ENCODE results near the gene RAB4B.
A peak's percentile ranks its signal among the peaks of the same experiment; 100 is the strongest.
"Not testable (repeated sequence)": the region's sequence is repeated elsewhere in the genome, so short reads cannot be mapped to it uniquely, and the experiment has no call there.

The RAB4B gene

DNA sequence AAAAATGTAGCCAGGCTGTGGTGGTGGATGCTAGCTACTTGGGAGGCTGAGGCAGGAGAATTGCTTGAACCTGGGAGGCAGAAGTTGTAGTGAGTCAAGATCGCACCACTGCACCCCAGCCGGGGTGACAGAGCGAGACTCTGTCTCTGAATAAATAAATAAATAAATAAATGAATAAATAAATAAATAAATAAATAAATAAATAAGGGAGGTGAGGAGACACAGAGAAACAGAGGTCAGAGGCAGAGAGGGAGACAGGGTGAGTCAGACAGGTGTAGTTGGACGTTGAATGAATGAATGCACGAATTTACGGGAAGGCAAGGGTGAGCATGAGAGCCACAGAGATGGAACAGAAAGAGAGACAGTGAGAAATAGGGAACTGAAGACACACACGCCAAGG is 3.1 kb downstream of the RAB4B start:
- no peak for DNase-seq

DNA sequence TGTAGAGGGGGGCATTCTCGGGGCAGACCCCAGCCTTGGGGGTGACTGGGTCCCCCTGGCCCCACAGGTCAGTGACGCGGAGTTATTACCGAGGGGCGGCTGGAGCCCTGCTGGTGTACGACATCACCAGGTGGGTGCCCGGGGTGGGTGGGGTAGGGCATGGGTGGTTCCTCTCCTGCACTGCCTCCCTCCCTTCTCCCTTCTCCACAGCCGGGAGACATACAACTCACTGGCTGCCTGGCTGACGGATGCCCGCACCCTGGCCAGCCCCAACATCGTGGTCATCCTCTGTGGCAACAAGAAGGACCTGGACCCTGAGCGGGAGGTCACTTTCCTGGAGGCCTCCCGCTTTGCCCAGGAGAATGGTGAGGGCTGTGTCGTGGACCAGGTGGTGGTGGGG is 5.7 kb downstream of the RAB4B start:
- no peak for DNase-seq

DNA sequence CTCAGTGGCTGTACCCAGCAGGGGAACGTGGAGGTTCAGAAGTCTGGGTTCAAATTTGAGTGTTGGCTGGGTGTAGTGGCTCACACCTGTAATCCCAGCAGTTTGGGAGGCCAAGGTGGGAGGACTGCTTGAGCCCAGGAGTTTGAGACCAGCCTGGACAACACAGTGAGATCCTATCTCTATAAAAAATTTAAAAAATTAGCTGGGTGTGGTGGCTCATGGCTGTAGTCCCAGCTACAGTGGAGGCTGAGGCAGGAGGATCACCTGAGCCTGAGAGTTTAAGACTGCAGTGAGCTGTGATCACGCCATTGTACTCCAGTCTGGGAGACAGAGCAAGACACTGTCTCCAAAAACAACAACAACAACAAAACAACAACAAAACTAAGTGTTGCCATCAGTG is 6.1 kb downstream of the RAB4B start:
- not testable (repeated sequence) for DNase-seq

DNA sequence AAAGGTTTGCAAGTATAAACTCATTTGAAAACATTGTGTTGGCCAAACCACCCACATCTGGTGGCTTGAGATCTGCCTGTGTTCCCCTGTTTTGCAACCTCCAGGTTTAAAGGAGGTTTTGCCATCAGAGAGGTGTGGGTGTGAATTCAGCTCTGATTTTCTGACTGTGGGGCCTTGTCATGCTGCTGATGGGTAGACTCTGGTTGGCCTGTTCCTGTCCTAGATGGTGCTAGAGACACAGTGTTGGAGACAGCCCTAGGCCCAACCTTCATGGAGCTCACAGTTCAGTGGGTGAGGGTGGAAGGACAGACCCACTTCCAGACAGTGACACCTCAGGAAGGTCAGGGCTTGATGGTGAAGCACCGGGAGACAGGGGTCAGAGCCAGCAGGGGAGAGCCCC is 7.5 kb downstream of the RAB4B start:
- DNase-seq, result no peak

DNA sequence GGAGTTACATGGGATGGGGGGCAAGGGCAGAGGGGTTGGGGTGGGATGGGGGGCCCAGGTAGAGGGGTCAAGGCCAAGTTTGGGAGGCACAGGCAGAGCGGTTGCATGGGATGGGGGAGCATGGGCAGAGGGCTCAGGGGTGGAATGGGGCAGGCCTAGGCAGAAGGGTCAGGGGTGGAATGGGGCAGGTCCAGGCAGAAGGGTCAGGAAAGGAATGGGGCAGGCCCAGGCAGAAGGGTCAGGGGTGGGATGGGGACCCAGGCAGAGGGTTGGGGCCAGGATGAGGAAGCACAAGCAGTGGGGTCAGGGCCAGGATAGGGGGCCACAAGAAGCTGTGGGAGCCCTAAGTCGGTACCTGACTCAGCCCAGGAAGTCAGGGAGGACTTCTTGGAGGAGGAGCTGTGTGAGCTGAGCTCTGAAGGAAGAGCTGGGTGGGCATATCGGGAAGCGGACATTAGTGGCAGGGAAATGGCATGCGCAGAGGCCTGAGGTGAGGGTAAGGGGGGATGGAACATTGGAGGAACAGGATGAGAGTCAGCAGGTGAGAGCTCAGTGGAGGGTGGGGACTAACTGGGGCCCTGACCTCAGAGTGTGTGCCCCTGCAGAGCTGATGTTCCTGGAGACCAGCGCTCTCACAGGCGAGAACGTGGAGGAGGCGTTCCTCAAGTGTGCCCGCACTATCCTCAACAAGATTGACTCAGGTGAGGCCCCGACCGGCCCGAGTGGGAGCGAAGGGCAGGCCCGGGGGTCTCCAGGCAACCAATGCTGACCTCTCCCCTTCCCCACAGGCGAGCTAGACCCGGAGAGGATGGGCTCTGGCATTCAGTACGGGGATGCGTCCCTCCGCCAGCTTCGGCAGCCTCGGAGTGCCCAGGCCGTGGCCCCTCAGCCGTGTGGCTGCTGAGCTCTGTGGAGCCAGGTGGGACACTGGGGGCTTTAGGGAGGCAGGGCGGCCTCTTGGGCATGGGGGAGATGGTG is 8.3 kb downstream of the RAB4B start:
- no peak for DNase-seq

DNA sequence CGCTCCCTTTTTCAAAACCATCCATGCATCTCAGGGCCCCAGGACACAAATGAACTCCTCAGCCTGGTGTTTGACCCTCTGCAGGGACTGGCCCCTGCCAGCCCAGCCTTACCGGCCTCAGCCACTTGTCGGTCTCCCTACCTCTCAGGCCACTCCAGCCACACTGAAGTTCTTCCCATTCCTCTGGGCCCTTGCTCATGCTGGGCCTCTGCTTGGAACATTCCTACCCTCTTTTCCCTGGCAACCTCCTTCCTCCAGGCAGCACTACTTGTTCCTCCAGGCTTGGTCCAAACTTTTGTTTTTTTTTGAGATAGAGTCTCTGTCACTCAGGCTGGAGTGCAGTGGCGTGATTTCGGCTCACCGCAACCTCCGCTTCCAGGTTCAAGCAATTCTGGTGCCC is 13.3 kb downstream of the RAB4B start:
- DNase-seq, result no peak

DNA sequence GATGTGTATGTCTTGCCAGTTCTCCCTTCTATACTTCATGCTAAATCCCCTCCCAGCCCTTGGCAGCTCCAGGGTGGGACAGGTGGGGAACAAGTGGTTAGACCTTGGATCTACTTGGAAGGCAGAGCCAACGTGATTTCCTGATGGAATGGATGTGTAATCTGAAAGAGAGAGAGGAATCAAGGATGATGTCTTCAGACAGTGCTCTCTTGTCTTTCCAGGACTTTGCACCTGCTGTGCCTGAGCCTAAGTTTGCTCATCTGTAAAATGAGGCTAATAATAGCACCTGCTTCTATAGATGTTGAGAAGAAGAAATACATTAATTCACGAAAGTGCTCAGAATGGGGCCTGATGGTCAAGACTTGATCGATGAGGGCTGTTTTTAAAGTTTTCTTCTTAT is 13.9 kb downstream of the RAB4B start:
- no peak for DNase-seq

DNA sequence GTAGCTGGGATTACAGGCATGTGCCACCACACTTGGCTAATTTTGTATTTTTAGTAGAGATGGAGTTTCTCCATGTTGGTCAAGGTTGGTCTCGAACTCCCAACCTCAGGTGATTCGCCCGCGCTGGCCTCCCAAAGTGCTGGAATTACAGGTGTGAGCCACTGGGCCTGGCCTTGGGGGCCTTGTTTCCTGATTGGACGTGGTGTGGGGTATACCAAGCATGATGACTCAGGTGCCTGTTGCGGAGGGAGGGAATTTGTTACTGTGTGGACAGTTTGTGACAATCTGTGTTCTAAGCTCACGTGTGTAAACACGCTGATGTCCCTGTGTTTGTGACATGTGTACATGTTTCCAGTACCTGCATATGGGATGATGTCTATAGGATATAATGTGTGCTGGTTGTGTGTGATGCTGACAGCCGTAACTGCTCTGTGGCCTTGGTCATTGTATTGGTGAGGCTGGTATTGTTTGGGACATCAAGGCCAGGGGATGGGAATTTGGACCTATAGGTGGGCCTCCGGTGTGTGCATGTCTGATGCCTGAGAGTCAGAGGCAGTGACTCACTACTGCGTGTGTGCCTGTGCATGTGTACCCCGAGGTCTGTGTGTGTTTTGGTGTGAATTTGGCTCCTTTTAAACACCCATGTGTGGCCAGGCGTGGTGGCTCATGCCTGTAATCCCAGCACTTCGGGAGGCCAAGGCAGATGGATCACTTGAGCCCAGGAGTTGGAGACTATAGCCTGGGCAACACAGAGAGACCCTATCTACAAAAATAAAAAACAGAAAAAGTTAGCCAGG is 19.3 kb downstream of the RAB4B start:
- DNase-seq, result no peak

DNA sequence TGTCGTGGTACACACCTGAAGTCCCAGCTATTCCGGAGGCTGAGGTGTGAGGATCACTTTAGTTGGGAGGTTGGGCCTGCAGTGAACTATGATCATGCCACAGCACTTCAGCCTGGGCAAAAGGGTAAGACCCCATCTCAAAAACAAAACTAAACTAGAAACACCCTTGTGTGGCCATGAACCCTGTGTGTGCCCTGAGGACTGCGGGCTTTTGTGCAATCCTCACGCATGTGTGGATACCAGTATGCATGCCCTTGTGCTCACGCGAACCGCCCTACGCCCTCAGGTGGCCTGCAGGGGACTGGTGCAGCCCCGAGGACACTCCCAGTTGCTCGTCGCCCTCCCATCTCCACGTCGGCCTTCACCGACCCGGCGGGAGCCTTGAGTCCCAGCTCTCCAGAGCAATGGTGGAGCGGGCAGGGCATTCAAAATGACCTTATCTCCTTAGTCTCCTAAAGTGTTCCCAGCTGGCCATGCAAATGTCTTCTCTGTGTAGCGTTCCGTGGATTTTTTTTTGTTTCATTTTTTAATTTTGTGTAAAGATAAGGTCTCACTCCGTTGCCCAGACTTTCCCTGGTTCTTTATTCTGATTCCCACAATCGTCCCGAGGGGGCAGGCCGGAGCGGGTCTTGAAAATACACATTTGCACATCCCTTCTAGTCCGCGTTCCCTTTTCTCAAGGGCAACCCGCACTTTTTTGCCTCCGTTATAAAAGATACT is 20.1 kb downstream of the RAB4B start:
- peak; percentile 70 for DNase-seq

DNA sequence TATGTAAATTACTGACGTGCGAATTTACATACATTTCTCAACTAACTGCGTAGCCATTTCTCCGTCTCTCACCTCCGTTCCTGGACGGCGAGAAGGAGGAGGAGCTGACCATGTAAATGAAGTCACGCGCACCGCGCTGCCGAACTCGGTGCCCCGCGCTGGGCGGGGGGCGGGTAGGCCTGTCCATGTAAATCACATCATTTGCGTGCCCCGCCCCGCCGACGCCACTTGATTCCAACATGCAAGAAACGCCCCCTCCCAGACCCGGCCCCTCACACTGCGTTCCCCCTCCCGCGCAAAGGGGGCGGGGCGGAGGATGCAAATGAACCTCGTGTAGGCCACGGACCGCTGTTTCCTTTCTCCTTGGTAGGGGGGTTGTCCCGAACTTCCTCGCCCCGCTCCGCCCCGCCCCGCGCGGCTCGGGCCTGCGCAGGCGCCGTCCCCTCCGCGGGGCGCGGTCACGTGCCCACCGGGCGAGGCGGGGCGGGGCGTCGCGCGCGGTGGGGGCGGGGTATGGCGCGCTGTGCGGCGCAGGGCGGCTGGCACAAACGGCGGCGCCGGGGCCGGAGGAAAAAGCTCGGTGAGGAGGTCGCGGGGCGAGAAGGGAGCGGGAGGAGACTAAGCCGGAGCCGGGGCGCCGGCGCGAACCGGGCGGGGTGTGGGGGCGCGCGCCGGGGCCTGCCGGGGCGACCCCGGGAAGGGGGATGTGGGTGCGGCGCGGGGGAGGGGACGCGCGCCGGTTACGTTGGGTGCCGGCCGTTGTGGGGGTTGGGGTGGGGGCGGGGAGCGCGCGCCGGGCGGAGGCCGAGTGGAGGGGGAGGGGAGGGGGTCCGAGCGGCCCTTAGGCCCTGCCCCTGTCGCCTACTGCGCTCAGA is 20.9 kb downstream of the RAB4B start, which contains the start of gene EGLN2:
EGLN2 (plus strand) TSS at position 509 of the 875 bp plus-strand sequence. CDS start 1,382 bp downstream, outside the sequence.
- peak; percentile 100 for DNase-seq

DNA sequence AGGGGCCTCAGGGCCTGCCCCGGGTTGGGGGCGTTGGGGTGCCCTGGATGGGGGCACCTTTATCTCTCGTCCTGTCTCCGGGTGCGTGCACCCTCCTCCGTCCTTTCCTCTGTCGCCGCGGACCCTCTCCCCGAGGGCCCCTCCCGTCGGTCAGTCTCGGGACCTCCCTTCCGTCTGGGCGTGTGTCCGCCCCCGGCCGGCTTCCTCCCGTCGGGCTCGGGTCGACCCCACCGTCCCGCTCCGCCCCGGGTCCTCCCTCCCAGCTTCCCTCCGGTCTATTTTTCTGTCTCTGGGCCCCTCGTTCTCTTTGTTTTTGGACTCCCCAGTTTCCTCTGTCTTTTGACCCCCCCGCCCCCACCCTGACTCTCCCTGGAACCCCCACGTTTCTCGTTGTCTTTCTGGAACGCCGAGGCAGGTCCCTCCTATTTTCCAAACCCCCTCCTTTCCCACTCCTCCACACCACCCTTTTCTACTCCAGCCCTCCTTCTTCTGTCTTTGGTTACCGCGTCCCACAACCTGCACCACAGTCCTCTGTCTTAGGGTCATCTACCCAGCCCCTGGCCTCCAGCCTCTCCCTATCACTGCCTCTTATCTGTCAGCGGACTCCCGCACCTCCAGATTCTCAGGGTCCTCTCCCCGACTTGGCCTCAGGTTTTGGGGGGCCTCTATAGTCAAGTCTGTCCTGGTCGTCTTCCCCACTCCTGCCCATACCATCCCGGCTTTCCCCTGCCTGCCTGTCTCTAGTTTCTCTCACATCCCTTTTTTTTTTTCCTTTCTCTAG is 21.7 kb downstream of the RAB4B start:
- peak; percentile 60 for DNase-seq

DNA sequence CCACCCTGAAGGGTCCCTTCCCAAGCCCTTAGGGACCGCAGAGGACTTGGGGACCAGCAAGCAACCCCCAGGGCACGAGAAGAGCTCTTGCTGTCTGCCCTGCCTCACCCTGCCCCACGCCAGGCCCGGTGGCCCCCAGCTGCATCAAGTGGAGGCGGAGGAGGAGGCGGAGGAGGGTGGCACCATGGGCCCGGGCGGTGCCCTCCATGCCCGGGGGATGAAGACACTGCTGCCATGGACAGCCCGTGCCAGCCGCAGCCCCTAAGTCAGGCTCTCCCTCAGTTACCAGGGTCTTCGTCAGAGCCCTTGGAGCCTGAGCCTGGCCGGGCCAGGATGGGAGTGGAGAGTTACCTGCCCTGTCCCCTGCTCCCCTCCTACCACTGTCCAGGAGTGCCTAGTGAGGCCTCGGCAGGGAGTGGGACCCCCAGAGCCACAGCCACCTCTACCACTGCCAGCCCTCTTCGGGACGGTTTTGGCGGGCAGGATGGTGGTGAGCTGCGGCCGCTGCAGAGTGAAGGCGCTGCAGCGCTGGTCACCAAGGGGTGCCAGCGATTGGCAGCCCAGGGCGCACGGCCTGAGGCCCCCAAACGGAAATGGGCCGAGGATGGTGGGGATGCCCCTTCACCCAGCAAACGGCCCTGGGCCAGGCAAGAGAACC is 22.4 kb downstream of the RAB4B start:
- DNase-seq, result no peak

DNA sequence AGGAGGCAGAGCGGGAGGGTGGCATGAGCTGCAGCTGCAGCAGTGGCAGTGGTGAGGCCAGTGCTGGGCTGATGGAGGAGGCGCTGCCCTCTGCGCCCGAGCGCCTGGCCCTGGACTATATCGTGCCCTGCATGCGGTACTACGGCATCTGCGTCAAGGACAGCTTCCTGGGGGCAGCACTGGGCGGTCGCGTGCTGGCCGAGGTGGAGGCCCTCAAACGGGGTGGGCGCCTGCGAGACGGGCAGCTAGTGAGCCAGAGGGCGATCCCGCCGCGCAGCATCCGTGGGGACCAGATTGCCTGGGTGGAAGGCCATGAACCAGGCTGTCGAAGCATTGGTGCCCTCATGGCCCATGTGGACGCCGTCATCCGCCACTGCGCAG is 22.9 kb downstream of the RAB4B start:
- DNase-seq, result no peak

DNA sequence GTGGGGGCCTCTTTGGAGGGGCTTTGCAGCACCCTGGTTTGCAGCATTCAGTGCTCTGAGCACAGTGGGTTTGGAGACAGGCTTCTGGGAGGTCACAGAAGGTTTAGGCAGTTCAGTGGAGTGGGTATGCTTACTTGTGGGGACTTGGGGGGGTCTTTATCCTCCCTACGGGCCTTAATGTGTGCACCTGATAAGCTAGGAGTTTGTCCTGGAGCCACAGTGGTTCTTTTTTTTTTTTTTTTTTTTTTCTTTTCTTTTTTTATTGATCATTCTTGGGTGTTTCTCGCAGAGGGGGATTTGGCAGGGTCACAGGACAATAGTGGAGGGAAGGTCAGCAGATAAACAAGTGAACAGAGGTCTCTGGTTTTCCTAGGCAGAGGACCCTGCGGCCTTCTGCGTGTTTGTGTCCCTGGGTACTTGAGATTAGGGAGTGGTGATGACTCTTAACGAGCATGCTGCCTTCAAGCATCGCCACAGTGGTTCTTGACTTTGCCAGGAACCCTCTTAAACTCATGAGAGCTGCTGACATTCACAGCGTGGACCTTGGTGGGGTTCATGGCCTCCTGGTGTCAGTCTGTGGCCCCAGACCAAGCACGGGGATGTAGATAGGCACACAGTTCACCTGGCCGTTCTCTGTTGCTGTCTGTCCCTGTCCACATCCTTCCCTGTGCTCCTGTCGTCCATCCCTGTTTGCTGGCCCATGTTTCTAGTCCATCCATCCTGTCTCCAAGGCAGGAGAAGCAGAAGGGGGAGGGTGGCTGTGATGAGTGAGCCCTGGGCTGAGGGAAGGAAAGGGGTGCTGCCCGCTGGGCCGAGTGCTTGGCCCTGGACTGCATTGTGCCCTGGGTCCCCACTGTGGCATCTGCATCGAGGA is 23.6 kb downstream of the RAB4B start:
- no peak for DNase-seq

DNA sequence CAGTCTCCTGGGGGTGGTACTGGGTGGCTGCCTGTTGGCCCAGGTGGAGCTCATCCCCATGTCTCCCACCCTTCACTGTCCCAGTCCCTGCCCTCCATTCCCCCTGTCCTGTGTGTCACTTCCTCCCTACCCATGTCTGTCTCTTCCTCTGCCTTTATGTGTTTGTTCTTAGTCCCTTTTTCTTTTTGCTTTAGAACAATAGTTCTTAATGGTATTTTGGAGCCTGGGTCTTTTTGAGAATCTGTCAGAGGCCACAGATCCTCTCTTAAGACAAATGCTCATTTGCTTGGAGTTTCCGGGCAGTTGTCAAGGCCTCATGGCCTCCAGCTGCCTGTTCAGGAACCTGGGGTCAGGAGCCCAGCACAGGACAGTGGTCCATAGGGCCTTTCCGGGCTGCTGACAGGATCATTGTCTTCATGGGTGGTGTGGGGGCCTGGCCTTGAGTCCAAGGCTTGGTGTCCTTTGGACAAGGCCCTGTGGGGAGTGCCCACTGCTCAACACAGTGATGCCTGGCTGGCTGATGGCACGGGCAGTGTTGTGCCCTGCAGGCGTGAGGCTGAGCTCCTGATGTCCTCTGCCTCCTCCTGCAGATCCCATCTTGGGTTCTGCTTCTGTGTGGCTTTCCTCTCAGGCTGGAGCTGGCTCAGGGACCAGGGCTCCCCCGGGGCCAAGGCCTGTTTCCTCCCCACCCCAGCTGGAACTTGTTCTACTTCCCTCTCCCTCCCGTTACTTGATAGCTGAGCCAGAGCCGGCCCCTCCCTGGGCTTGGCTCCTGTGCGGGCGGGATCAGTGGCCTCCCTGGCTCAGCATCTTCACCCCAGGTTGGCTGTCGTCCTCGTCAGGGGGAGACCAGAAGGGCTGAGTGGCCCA is 24.5 kb downstream of the RAB4B start:
- DNase-seq, result peak; percentile 29

DNA sequence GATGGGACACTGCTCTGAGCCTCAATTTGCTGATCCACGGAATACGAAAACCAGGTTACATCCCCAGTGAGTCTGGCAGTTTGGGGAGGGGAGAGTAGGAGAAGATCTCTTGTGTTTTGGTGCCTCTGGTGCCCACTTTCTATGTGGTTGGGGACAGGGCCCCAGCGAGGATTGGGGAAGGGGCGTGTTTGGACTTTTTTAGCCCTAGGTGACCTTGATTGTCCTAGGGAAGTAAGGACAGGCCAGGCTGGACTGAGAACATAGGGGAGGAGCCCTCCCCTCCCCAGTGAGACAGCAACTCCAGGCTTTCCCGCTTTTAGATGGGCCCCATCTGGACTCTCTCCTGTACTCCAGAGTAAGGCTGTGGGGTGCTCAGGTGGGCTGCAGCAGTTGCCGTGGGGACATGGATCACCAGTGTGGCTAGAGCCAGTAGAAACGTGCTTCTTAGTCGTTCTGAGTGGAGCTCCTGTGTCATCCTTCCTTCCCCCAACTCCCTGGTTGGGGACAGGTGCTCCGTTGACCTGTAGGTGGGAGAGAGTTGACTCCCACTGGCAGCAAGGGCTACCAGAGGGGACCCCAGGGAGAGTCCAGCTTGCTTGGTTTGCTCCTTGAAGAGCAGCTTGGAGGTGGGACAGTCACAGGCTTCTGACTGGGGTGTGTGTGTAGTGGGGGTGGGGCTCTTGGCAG is 25.3 kb downstream of the RAB4B start:
- DNase-seq, result no peak

DNA sequence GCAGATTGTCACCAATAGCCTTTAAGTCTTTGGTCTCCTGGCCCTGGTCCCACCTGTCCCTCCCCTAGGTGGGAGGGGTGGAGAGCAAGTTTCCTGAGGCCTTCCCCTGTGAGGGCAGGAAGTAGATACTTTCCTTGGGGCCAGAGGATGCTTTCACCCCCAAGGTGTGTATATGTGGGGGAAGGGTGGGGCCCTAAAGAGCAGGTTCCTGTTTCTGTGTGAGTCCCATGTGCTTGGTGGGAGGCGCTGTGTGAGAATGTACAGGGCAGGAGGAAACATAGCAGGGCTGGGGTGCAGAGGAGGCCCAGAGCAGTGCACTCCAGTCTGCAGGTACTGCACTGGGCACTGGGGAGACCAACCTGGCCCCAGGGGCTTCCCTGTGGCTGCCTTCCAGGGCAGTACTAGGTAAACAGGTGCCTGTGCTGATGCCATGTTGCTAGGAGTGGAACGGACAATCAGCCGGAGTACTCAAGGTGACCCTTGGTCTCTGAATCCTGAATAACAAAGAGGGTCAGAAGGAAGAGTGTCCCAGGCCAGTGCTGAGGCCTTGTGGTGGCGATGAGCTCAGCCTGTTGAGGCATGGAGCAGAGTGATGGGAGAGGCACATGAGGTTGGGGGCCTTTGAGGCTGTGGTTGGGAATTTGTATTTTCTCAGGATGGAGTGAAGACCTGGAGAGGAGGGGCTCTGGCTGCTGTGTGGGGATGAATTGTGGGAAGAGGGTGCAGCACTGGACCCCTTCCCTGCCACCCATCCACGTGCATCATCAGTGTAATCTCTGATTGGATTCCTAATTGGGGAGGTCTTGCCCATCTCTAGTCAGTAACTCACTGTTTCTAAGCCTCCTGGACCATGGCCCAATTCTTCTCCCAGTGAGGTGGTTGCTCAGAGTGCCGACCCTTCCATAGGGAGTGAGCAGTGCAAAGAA is 26.1 kb downstream of the RAB4B start:
- DNase-seq, result peak; percentile 51

Measured in NCI-H69 (cell line).